Tibial nerve (tissue), 4 donors: ENCODE results near the gene FAM83F. TPM values are rescaled to one million over a fixed set of nuclear protein-coding genes. Genes with fewer than 3 reads are reported as not detected.

Experiments used
- DNase-seq, 2 donors: peaks; one replicate each; pipeline ENCODE4 v3.0.0-alpha.2; 2019; ENCODE audit warnings: low spot score in 2 of 2
- H3K27ac ChIP-seq, 4 donors: fragments of 200-600 bp; sonication (generic) in 3 of 4; one replicate each; pipeline ENCODE4 v1.5.1; 2017 to 2019; ENCODE audit warnings: mild to moderate bottlenecking in 1 of 4
- H3K27me3 ChIP-seq, 2 donors: fragments of 200-600 bp; sonication (generic) in 1 of 2; one replicate each; pipeline versions ENCODE4 v1.5.1 to v1.6.0; 2017 to 2019
- H3K36me3 ChIP-seq, 3 donors: fragments of 200-600 bp; sonication (generic); one replicate each; pipeline ENCODE4 v1.5.1; 2018 to 2019
- H3K4me1 ChIP-seq, 4 donors: fragments of 200-600 bp; sonication (generic) in 3 of 4; one replicate each; pipeline ENCODE4 v1.5.1; 2017 to 2019
- H3K4me3 ChIP-seq, 4 donors: fragments of 200-600 bp; sonication (generic) in 3 of 4; one replicate each; pipeline ENCODE4 v1.5.1; 2017 to 2019; ENCODE audit warnings: mild to moderate bottlenecking in 1 of 4, moderate library complexity in 1 of 4
- H3K9me3 ChIP-seq, 4 donors: fragments of 200-600 bp; sonication (generic) in 3 of 4; one replicate each; pipeline ENCODE4 v1.5.1; 2017 to 2019
- EP300 ChIP-seq, 2 donors: sonication (generic); formaldehyde crosslinking; IDR thresholded peaks; one replicate each; pipeline ENCODE4 v1.6.1; 2017; ENCODE audit warnings: antibody characterized with exemption in 2 of 2, mild to moderate bottlenecking in 1 of 2
- POLR2A ChIP-seq, 2 donors: fragments of 450-650 bp; IDR thresholded peaks; one replicate each; pipeline ENCODE4 v1.6.1; 2017; ENCODE audit warnings: antibody characterized with exemption in 2 of 2, mild to moderate bottlenecking in 2 of 2, moderate library complexity in 2 of 2
- WGBS, 2 donors: methylation state at CpG; one replicate each; pipeline ENCODE4 v1.1.5; 2018; 5-methylcytosine and 5-hydroxymethylcytosine counted together
- total RNA-seq, 4 donors: library from RNA; depleted of rRNA; stranded (reverse); fragments of >200 nt; gene quantifications; one replicate each; pipeline ENCODE4 v1.1.0, GENCODE V29; 2016
- TF ChIP-seq, protein P1 (sequence below), 5 experiments: fragments of 200-600 bp in 3 of 5; fragments of 450-650 bp in 2 of 5; sonication (generic) in 3 of 5; IDR thresholded peaks; one replicate each; pipeline ENCODE4 v1.5.1; 2016 to 2019; ENCODE audit warnings: antibody characterized with exemption in 5 of 5, mild to moderate bottlenecking in 3 of 5, moderate library complexity in 2 of 5

FAM83F gene
- total RNA-seq, 4 donors from 2014 or later = 8.2 to 11.2 (median 9.8) TPM

DNA sequence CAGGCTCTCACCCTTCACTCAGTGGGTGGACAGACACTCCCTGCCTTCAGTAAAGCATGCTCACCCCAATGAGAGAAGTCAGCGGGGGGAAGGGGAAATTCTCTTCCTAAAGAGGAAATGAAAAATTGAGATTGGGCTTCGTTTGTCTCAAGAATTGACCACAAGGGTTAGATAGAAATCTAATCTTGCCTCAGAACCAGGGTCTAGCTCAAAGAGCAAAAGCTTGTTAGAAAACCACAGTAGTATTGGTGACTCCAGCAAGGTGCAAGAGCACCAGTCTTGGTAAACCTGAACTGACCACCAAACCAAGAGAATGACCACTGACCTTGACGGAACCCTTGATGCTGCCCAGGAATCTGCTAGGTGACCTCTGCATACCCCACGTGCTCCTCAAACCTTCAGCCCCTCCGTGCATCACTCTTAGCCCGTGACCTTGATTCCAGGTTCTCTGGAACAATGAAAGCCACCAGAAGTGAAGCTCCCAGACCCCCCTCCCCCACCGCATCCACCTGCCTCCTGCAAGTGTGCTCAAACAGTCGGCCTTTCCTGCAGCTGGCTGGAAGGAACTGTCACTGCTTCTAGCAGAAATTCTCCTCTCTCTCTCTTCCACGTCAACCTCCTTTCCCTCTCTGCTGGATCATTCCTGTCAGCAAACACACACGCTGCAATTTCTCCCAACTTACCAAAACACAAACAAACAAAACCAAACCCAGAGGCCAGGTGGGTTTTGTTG, 37.7 kb upstream of the FAM83F start:
- no peaks in the 10 kb centered on the region for H3K27me3 ChIP-seq
- H3K36me3 ChIP-seq = no peaks in the 10 kb centered on the region
- H3K27ac ChIP-seq = peak overlapping the region in 1 of 4 donors; percentile 83
- TF ChIP-seq EP300 (IDR thresholded peaks at IDR 0.05) (no peak), POLR2A (IDR thresholded peaks at IDR 0.05) (no peak)
- TF ChIP-seq, protein P1, sequence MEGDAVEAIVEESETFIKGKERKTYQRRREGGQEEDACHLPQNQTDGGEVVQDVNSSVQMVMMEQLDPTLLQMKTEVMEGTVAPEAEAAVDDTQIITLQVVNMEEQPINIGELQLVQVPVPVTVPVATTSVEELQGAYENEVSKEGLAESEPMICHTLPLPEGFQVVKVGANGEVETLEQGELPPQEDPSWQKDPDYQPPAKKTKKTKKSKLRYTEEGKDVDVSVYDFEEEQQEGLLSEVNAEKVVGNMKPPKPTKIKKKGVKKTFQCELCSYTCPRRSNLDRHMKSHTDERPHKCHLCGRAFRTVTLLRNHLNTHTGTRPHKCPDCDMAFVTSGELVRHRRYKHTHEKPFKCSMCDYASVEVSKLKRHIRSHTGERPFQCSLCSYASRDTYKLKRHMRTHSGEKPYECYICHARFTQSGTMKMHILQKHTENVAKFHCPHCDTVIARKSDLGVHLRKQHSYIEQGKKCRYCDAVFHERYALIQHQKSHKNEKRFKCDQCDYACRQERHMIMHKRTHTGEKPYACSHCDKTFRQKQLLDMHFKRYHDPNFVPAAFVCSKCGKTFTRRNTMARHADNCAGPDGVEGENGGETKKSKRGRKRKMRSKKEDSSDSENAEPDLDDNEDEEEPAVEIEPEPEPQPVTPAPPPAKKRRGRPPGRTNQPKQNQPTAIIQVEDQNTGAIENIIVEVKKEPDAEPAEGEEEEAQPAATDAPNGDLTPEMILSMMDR (IDR thresholded peaks at IDR 0.05) = no peak
- 72 to 79% methylated on average over 9 of the region's 10 CpGs for WGBS, 2 donors
- H3K4me1 ChIP-seq = peaks cover 0 to 34% (median 10%) of the 10 kb centered on the region in 4 donors
- no peak overlapping the region for H3K4me3 ChIP-seq
- no peak for DNase-seq
- H3K9me3 ChIP-seq = peaks cover 0 to 7% (median 0%) of the 10 kb centered on the region in 4 donors

DNA sequence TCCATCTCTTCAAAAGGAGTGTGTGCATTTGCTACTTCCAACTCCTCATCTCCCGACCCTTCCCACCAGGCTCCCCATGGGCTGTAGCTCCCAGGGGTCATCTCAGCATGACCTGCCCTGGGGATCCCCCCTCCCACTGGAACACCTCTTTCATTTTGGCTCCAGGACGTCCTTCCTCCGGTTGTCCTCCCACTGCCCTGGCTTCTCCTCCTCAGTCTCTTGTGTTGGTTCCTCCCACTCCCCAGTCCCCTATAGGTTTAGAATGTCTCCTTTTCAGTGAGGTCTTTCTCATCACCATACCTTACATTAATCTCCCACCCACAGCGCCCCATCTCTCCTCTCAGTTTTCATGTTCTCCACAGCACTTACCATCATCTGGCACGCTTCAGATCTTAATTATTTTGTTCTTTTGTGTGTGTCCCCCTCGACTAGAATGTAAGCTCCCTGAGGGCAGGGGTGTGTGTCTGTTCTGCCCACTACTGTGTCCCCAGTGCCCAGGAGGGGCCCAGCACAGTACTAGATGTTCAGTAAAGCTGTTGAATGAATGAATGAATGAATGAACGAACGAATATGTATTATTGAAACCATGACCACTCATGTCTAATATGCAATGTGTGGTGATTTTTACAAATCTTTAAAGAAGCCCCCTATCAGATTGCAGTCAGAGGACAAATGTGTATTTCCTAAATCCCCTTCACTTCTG, 36.6 kb upstream of the FAM83F start:
- DNase-seq = no peak
- Histone ChIP-seq H3K9me3 (peaks cover 0 to 7% (median 0%) of the 10 kb centered on the region in 4 donors), H3K27ac (peak overlapping the region in 1 of 4 donors; percentile 52), H3K27me3 (no peaks in the 10 kb centered on the region), H3K36me3 (no peaks in the 10 kb centered on the region), H3K4me1 (peaks cover 0 to 29% (median 10%) of the 10 kb centered on the region in 4 donors), H3K4me3 (no peak overlapping the region)
- 79 to 83% methylated on average over 8 of the region's 8 CpGs for WGBS, 2 donors
- TF ChIP-seq EP300 (IDR thresholded peaks at IDR 0.05) (no peak), POLR2A (IDR thresholded peaks at IDR 0.05) (no peak)
- TF ChIP-seq, protein P1 (IDR thresholded peaks at IDR 0.05) = no peak

DNA sequence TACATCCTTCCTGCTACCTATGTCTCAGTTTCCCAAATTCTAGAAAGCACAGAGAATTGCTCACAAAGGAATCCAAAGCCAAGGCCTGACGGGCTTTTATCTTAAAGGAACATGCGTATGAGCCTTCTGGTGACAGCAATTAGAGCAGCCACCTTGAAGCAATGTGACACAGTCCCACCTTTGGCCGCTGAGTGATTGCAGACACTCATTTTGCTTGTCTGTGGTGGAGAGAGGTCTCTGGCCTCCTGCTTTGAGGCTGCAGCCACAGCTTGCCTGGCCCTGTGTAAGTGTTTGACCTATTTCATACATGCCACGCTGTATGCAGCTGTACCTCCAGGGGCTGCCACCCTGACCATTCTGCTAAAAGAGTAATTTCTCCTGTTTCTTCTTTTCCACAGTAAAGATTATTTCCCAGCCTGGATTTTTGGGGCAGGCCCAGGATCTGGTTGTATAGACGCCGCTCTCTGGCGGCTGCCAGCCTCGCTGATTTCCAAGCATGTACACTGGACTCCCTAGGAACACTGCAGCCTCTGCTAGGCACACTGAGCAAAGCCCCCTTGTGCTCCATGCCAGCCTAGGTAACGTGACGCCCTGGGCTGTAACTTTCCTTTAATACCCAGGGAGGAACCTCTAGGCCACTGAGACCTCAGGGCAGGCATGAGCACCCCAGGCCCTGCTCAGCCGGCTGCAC, 35.7 kb upstream of the FAM83F start:
- Histone ChIP-seq H3K9me3 (peaks cover 0 to 7% (median 0%) of the 10 kb centered on the region in 4 donors), H3K27me3 (no peaks in the 10 kb centered on the region), H3K36me3 (no peaks in the 10 kb centered on the region), H3K4me1 (peaks cover 0 to 19% (median 7%) of the 10 kb centered on the region in 4 donors), H3K4me3 (no peak overlapping the region), H3K27ac (peak overlapping the region in 1 of 4 donors; percentile 61)
- 84 to 85% methylated on average over 11 of the region's 11 CpGs for whole genome bisulfite sequencing, 2 donors
- TF ChIP-seq EP300 (IDR thresholded peaks at IDR 0.05) = no peak
- TF ChIP-seq, protein P1 (IDR thresholded peaks at IDR 0.05) = no peak
- no peak for TF ChIP-seq POLR2A (IDR thresholded peaks at IDR 0.05)
- no peak for DNase-seq

DNA sequence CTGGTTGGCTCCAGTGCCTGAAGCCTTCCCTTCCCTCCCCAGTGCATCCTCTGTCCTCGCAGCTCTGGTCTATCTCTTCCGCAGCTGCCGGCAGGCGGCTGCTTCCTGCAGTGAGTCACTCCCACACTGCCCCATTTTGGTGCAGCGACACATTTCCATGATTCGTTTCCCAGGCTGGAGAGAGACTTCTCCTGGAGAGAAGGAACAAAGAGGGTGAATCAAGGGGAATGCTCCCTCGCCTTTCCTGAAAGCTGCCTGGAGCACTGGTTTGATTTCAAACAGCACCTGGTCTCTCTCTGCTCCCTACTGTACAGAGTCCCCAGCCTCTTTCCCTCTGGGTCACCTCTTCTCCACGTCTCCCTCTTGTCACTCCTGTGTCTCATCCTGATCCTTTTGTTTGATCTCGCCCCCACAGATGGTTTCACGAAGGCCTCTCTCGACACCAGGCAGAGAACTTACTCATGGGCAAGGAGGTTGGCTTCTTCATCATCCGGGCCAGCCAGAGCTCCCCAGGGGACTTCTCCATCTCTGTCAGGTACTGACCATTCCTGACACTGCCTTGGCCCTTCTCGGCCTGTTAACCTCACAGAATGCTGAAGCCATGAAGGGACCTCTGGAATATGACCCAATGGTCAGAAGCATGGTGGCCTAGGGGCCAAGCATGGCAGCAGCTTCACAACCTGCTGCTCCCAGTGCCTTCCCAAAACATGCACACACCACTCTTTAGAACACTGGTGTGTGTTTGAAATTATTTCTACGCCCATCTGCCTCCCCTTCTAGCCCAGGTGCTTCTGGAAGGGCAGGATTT, 34.9 kb upstream of the FAM83F start, which contains the start of gene TMA7B:
TMA7B (plus strand) TSS at position 758 of the 808 bp plus-strand sequence. CDS start 3,978 bp downstream, outside the sequence.
- H3K36me3 ChIP-seq = no peaks in the 10 kb centered on the region
- H3K27me3 ChIP-seq = no peaks in the 10 kb centered on the region
- no peak for DNase-seq
- TF ChIP-seq EP300 (IDR thresholded peaks at IDR 0.05) = no peak
- TF ChIP-seq, protein P1 (IDR thresholded peaks at IDR 0.05) = peak in 2 of 5 experiments; percentile 17 to 25
- no peak within 1 kb of the TSS for H3K4me3 ChIP-seq
- H3K27ac ChIP-seq = peak within 1 kb of the TSS in 2 of 4 donors; percentile 11 to 61
- peaks cover 0 to 5% (median 0%) of the 10 kb centered on the region in 4 donors for H3K9me3 ChIP-seq
- H3K4me1 ChIP-seq = peaks cover 0 to 12% (median 6%) of the 10 kb centered on the region in 4 donors
- 64 to 66% methylated on average over 14 of the region's 14 CpGs for WGBS, 2 donors
